HG03571 (cell line): Measurements from ENCODE around the gene ALDH1A1.

Experiments used
- ATAC-seq: cut with Tn5 transposase; IDR thresholded peaks from one replicate; pipeline ENCODE4 v1.9.1; 2021; ENCODE audit not compliant: unreplicated experiment

ALDH1A1 gene

GRCh38 chr9:72919246-72919945 lies 33.5 kb downstream of the ALDH1A1 start:
- no peak for ATAC-seq

DNA sequence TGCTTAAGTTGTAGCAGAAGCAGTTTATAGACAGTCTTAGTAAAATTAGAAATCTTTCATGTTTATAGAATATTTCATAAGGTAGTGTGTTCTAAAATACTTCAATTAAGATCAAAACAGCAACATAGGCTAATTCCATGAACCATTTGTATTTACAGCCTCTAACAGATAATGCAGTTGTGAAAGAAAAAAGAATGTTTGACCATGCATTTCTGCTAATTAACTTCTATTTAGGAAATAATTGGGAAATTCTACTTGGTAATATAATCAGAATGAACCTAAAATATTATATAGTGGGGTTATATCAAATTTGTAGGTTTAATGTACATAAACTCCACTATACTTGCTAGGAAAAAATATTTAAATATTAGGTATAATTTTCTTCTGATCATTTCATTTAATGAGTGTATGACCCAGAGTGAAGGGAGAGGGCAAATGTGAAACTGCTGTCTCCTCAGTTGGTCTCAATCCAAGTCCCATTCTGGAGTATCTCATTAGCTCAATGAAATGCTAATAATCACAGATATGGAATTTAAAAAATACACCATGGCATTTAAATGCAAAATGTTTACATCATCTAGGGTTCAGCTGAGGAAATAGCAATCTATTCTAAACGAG lies 34.9 kb downstream of the ALDH1A1 start:
- ATAC-seq: no peak

DNA sequence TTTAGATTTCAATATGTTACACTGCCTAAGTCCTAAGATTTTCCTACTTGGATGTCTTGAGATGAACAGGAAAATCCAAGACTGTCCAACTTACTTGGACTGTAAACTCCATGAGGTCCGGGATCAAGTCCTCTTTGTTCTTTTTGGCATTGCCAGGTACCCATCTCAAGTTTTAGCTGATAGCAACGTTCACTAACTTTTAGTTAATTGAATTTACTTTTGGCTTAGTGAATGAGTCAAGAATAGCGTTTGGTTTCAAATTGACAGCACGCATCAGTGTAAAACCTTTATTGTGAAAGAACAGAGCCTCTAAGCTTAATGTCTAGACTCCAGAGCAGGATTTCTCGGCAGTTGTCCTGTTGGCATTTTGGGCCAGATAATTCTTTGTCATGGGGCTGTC lies 37.2 kb downstream of the ALDH1A1 start:
- ATAC-seq: no peak

DNA sequence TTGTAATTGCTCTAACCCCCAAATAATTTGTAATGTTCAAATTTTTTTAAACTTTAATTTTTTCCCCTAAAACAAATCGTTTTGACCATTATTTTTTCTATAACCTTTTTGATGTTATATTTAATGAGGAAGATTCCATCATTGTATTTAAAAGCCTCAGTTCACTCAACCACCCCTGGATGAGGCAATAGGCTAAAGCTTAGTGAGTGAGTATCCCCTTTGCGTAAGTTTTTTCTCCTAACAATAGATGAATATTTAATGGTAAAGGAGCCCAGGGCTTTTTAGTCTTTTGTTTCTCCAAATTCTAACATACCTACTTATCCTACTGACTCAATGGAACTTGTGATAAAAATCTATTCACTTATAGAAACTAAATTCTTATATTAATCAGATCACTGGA lies 38.1 kb downstream of the ALDH1A1 start:
- no peak for ATAC-seq

GRCh38 chr9:72913382-72914009 lies 39.4 kb downstream of the ALDH1A1 start:
- no peak for ATAC-seq

- no peak for ATAC-seq
Measured at GRCh38 chr9:72912476-72913381, 40.1 kb downstream of the ALDH1A1 start.

GRCh38 chr9:72911816-72912215 lies 41.0 kb downstream of the ALDH1A1 start:
- no peak for ATAC-seq

- no peak for ATAC-seq
Measured at GRCh38 chr9:72911247-72911775, 41.5 kb downstream of the ALDH1A1 start.

GRCh38 chr9:72909428-72909827 lies 43.4 kb downstream of the ALDH1A1 start:
- no peak for ATAC-seq

DNA sequence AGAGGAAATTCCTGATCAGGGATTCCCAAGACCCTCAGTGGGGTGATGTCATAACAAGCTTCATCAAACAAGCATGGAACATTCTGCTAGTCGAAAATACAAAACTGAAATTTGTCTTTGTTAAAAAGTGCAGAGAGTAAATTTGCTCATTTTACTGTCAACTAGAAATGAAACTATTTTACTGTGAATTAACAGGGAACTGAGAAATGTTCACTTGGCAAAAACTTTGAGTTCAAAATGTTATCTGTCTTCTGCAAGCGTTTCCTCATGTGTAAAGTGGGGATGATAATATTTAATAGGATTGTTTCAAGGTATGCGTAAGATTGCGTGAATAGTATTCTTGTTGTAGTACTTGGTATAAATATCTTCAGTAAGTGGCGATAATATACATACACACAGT lies 45.4 kb downstream of the ALDH1A1 start:
- ATAC-seq: no peak

GRCh38 chr9:72906810-72907209 lies 46.0 kb downstream of the ALDH1A1 start:
- ATAC-seq: no peak

- ATAC-seq: no peak
Measured at GRCh38 chr9:72905514-72906480, 47.1 kb downstream of the ALDH1A1 start.

GRCh38 chr9:72904267-72905093 lies 48.4 kb downstream of the ALDH1A1 start:
- ATAC-seq: no peak

- no peak for ATAC-seq
Measured at GRCh38 chr9:72903103-72903502, 49.8 kb downstream of the ALDH1A1 start.

GRCh38 chr9:72902268-72902667 lies 50.6 kb downstream of the ALDH1A1 start:
- ATAC-seq: no peak

GRCh38 chr9:72899734-72900477 lies 52.9 kb downstream of the ALDH1A1 start:
- ATAC-seq: no peak

DNA sequence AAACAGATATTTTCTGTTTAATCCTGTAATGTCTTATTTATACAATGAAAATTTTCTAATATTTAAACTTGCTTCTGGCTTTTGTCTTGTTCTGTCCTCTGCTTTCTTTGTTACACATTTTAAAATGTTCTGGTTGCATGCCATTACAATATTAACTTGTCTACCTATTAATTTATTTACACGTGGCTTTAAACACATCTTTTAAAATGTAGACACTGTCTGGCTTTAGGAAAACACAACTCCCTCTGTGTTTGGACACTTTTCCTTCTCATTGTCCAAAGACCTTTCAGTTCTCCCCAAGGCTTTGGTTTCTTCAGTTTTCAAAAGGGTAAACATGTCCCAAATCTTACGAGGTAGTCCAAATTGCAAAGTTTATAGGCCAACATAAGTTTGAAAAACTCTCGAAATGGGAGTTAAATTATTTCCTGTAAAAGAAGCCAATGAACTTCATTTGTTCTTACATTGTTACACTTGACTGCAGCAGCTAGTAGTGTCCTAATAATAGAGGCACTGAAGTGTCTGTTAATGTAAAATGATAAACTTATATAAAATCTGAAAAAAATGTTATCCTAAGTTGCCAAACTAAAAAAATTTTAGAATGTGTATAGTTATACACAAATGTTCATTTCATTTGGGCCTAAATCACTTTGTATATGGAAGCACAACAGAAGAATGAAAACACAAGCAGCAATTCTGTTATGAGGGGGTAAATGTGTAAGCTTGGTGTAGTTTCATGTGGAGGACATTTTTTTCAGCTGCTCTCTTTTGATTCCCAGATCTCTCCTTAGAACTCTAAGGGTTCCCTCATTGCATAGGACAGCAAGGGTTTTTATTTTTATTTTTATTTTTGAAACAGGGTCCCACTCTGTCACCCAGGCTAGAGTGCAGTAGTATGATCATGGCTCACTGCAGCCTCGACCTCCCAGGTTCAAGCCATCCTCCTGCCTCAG lies 53.8 kb downstream of the ALDH1A1 start:
- ATAC-seq: no peak
